IPS-NIHi7 (cell line): ENCODE measurements around the gene PIEZO1.

Source experiments
- DNase-seq: peaks from one replicate; pipeline ENCODE4 v3.0.0; 2012; ENCODE audit warnings: mixed read lengths; ENCODE audit errors: extremely low spot score

PIEZO1 gene

GRCh38 chr16:88721815-88722755 lies 62.9 kb downstream of the PIEZO1 start:
- no peak for DNase-seq

GRCh38 chr16:88721236-88721635 lies 63.8 kb downstream of the PIEZO1 start:
- DNase-seq: no peak

- DNase-seq: no peak
Observed at GRCh38 chr16:88720396-88720970, 64.5 kb downstream of the PIEZO1 start.

GRCh38 chr16:88719933-88720296 lies 65.1 kb downstream of the PIEZO1 start:
- no peak for DNase-seq

- no peak for DNase-seq
Observed at GRCh38 chr16:88719267-88719932, 65.6 kb downstream of the PIEZO1 start.

GRCh38 chr16:88718178-88718577 lies 66.8 kb downstream of the PIEZO1 start:
- no peak for DNase-seq

GRCh38 chr16:88716601-88717001 lies 68.4 kb downstream of the PIEZO1 start:
- no peak for DNase-seq

GRCh38 chr16:88716201-88716600 lies 68.8 kb downstream of the PIEZO1 start:
- no peak for DNase-seq

GRCh38 chr16:88715312-88716190 lies 69.5 kb downstream of the PIEZO1 start:
- DNase-seq: no peak

GRCh38 chr16:88714420-88715302 lies 70.4 kb downstream of the PIEZO1 start:
- no peak for DNase-seq

- DNase-seq: no peak
Observed at GRCh38 chr16:88713568-88714419, 71.2 kb downstream of the PIEZO1 start.

GRCh38 chr16:88713054-88713453 lies 72.0 kb downstream of the PIEZO1 start:
- no peak for DNase-seq

GRCh38 chr16:88712362-88712979 lies 72.5 kb downstream of the PIEZO1 start:
- no peak for DNase-seq

GRCh38 chr16:88711750-88712340 lies 73.2 kb downstream of the PIEZO1 start:
- DNase-seq: peak; percentile 32

- no peak for DNase-seq
Observed at GRCh38 chr16:88710556-88710955, 74.5 kb downstream of the PIEZO1 start.

GRCh38 chr16:88706965-88707826 lies 77.8 kb downstream of the PIEZO1 start:
- DNase-seq: no peak

- peak; percentile 99 for DNase-seq
Observed at GRCh38 chr16:88706229-88706964, 78.6 kb downstream of the PIEZO1 start, which contains the start of the genes CTU2 and RNF166. CTU2 (plus strand) TSS chr16:88706503; CDS start chr16:88706531, 28 bp downstream. RNF166 (minus strand) TSS chr16:88706408; CDS start chr16:88706325, 83 bp downstream.
